H9 (cell line): ENCODE results near the gene MYH16. TPM values are rescaled to one million over a fixed set of nuclear protein-coding genes. Genes with fewer than 3 reads are reported as not detected.

ENCODE experiments used
- DNase-seq: peaks from one replicate; pipeline ENCODE4 v3.0.0-alpha.2; 2017
- H2AFZ ChIP-seq: one replicate; pipeline ENCODE4 v1.6.1; 2013; ENCODE audit warnings: mild to moderate bottlenecking, low read length, control low read depth, moderate library complexity
- H2AK5ac ChIP-seq: 2 replicates; pipeline ENCODE4 v1.6.1; 2013; ENCODE audit warnings: low read length, control low read depth, mixed read lengths; ENCODE audit not compliant: insufficient read length
- H2BK120ac ChIP-seq: one replicate; pipeline ENCODE4 v1.6.1; 2013; ENCODE audit warnings: low read depth, mild to moderate bottlenecking, low read length, control low read depth, inconsistent platforms; ENCODE audit not compliant: poor library complexity, severe bottlenecking
- H2BK12ac ChIP-seq: 2 replicates; pipeline ENCODE4 v1.6.1; 2013; ENCODE audit warnings: low read length, control low read depth, mixed read lengths, low read depth; ENCODE audit not compliant: insufficient read length
- H2BK15ac ChIP-seq: 2 replicates; pipeline ENCODE4 v1.6.1; 2013; ENCODE audit warnings: low read depth, low read length, control low read depth
- H2BK20ac ChIP-seq: one replicate; pipeline ENCODE4 v1.6.1; 2013; ENCODE audit warnings: low read depth, mild to moderate bottlenecking, low read length, control low read depth, inconsistent platforms; ENCODE audit not compliant: poor library complexity, severe bottlenecking
- H2BK5ac ChIP-seq: 2 replicates; pipeline ENCODE4 v1.6.1; 2013; ENCODE audit warnings: low read length, control low read depth, mixed read lengths; ENCODE audit not compliant: insufficient read length
- H3K14ac ChIP-seq: 2 replicates; pipeline ENCODE4 v1.6.1; 2013; ENCODE audit warnings: low read length, control low read depth; ENCODE audit not compliant: insufficient read depth
- H3K18ac ChIP-seq: 2 replicates; pipeline ENCODE4 v1.6.1; 2013; ENCODE audit warnings: low read depth, mild to moderate bottlenecking, mixed read lengths, low read length, control low read depth; ENCODE audit not compliant: insufficient read length
- H3K23ac ChIP-seq: 2 replicates; pipeline ENCODE4 v1.6.1; 2013; ENCODE audit warnings: low read length, control low read depth, mixed read lengths, low read depth; ENCODE audit not compliant: insufficient read length
- H3K23me2 ChIP-seq: 2 replicates; pipeline ENCODE4 v1.6.1; 2013; ENCODE audit warnings: low read depth, mild to moderate bottlenecking, mixed read lengths, low read length, control low read depth; ENCODE audit not compliant: insufficient read length, poor library complexity, severe bottlenecking
- H3K27ac ChIP-seq: 2 replicates; pipeline ENCODE4 v1.5.1; 2013; ENCODE audit warnings: low read length, control low read depth, mixed read lengths, low read depth; ENCODE audit not compliant: insufficient read length
- H3K27me3 ChIP-seq: 2 replicates; pipeline ENCODE4 v1.6.1; 2013; ENCODE audit warnings: low read length, control low read depth, inconsistent platforms; ENCODE audit not compliant: insufficient read depth
- H3K4ac ChIP-seq: 2 replicates; pipeline ENCODE4 v1.6.1; 2013; ENCODE audit warnings: low read depth, mild to moderate bottlenecking, control low read depth, inconsistent platforms, low read length, moderate library complexity
- H3K4me1 ChIP-seq: 2 replicates; pipeline ENCODE4 v1.6.1; 2013; ENCODE audit warnings: low read length, control low read depth, inconsistent platforms; ENCODE audit not compliant: insufficient read depth
- H3K4me2 ChIP-seq: 2 replicates; pipeline ENCODE4 v1.6.1; 2013; ENCODE audit warnings: low read length, control low read depth, mixed read lengths; ENCODE audit not compliant: insufficient read length, insufficient read depth
- H3K56ac ChIP-seq: 2 replicates; pipeline ENCODE4 v1.6.1; 2013; ENCODE audit warnings: low read depth, mild to moderate bottlenecking, mixed read lengths, low read length, control low read depth; ENCODE audit not compliant: insufficient read length
- H3K79me1 ChIP-seq: 2 replicates; pipeline ENCODE4 v1.6.1; 2013; ENCODE audit warnings: low read depth, mild to moderate bottlenecking, moderate library complexity, low read length, control low read depth, inconsistent platforms; ENCODE audit not compliant: insufficient read depth, poor library complexity, severe bottlenecking
- H3K79me2 ChIP-seq: 2 replicates; pipeline ENCODE4 v1.6.1; 2013; ENCODE audit warnings: low read length, control low read depth, inconsistent platforms; ENCODE audit not compliant: insufficient read depth
- H3K9ac ChIP-seq: 2 replicates; pipeline ENCODE4 v1.6.1; 2013; ENCODE audit warnings: low read length, control low read depth, mixed read lengths; ENCODE audit not compliant: insufficient read length; ENCODE audit errors: extremely low read depth
- H3K9me3 ChIP-seq: one replicate; pipeline ENCODE4 v1.6.1; 2013; ENCODE audit warnings: low read depth, low read length, inconsistent platforms; ENCODE audit not compliant: control insufficient read depth
- H3T11ph ChIP-seq: one replicate; pipeline ENCODE4 v1.6.1; 2013; ENCODE audit warnings: mild to moderate bottlenecking, low read length, control low read depth, inconsistent platforms
- H4K20me1 ChIP-seq: one replicate; pipeline ENCODE4 v1.6.1; 2013; ENCODE audit not compliant: control insufficient read depth, insufficient read length, insufficient read depth
- H4K5ac ChIP-seq: 2 replicates; pipeline ENCODE4 v1.6.1; 2013; ENCODE audit warnings: low read depth, mild to moderate bottlenecking, mixed read lengths, low read length, control low read depth; ENCODE audit not compliant: insufficient read length
- H4K8ac ChIP-seq: replicated peaks from 2 replicates; pipeline ENCODE4 v1.6.1; 2013; ENCODE audit warnings: low read length, control low read depth, mixed read lengths, low read depth; ENCODE audit not compliant: insufficient read length
- H4K91ac ChIP-seq: 2 replicates; pipeline ENCODE4 v1.6.1; 2013; ENCODE audit warnings: low read depth, mild to moderate bottlenecking, moderate library complexity, mixed read lengths, low read length, control low read depth; ENCODE audit not compliant: insufficient read length
- H3K27ac Mint-ChIP-seq, 3 experiments: 2 replicates in 2 of 3; 3 replicates in 1 of 3; pipeline ENCODE4 v1.8.0; 2020 to 2021; ENCODE audit warnings: mixed read lengths in 3 of 3, mild to moderate bottlenecking in 1 of 3, moderate library complexity in 1 of 3
- H3K27me3 Mint-ChIP-seq: 2 replicates; pipeline ENCODE4 v1.8.0; 2021; ENCODE audit warnings: low read depth, mild to moderate bottlenecking, moderate library complexity, mixed read lengths
- H3K36me3 Mint-ChIP-seq, 3 experiments: 2 replicates in 2 of 3; 3 replicates in 1 of 3; pipeline ENCODE4 v1.8.0; 2020 to 2021; ENCODE audit warnings: low read depth in 3 of 3, mixed read lengths in 3 of 3; ENCODE audit not compliant: insufficient read depth in 1 of 3
- H3K4me1 Mint-ChIP-seq, 2 experiments: 2 replicates each; pipeline ENCODE4 v1.8.0; 2020; ENCODE audit warnings: mixed read lengths in 2 of 2
- H3K4me3 Mint-ChIP-seq, 2 experiments: 2 replicates in 1 of 2; 3 replicates in 1 of 2; pipeline ENCODE4 v1.8.0; 2020 to 2021; ENCODE audit warnings: mild to moderate bottlenecking in 2 of 2, mixed read lengths in 2 of 2, moderate library complexity in 1 of 2
- H3K9me3 Mint-ChIP-seq, 2 experiments: 2 replicates in 1 of 2; 3 replicates in 1 of 2; pipeline ENCODE4 v1.8.0; 2020; ENCODE audit warnings: mild to moderate bottlenecking in 2 of 2, mixed read lengths in 2 of 2, moderate library complexity in 1 of 2
- CTCF ChIP-seq: fragments of 200-600 bp; sonication (generic); conservative IDR thresholded peaks from 3 replicates; pipeline ENCODE4 v1.8.0; 2021; ENCODE audit warnings: antibody characterized with exemption, mild to moderate bottlenecking
- WGBS: extraction: QIAGEN DNeasy Blood & Tissue Kit; methylation state at CpG from one replicate; pipeline ENCODE4 v1.1.7; 2013; ENCODE audit warnings: missing lambda C conversion rate, low lambda C conversion rate, mixed read lengths; ENCODE audit not compliant: insufficient read length; ENCODE audit errors: extremely low coverage; 5-methylcytosine and 5-hydroxymethylcytosine counted together
- total RNA-seq: library from RNA; stranded (reverse); gene quantifications from 2 replicates; pipeline ENCODE4 v1.2.1, GENCODE V29; 2021

Gene MYH16
- total RNA-seq, 1 experiment from 2014 or later = not detected

GRCh38 chr7:99359465-99360154 lies 87.0 kb downstream of the MYH16 start:
- H2AFZ ChIP-seq = no peak overlapping the region
- H3K14ac ChIP-seq = no peak overlapping the region
- no peaks in the 10 kb centered on the region for H3K27me3 Mint-ChIP-seq
- H2AK5ac ChIP-seq = no peak overlapping the region
- no peak overlapping the region for H4K5ac ChIP-seq
- H3K4me3 Mint-ChIP-seq = no peak overlapping the region
- no peak overlapping the region for H3K4ac ChIP-seq
- H3K4me2 ChIP-seq = no peak overlapping the region
- H4K20me1 ChIP-seq = no peaks in the 10 kb centered on the region
- H2BK5ac ChIP-seq = no peak overlapping the region
- H3K27ac ChIP-seq = no peak overlapping the region
- no peak overlapping the region for H3T11ph ChIP-seq
- WGBS = no CpG with 5 or more reads among the region's 22 CpGs
- no peaks in the 10 kb centered on the region for H3K9me3 Mint-ChIP-seq
- H2BK20ac ChIP-seq = no peak overlapping the region
- no peak overlapping the region for H2BK12ac ChIP-seq
- no peak overlapping the region for H3K9ac ChIP-seq
- H3K4me1 Mint-ChIP-seq = peaks cover 3 to 6% of the 10 kb centered on the region in 2 experiments; a peak in 3 of 4 replicates
- no peaks in the 10 kb centered on the region for H3K4me1 ChIP-seq
- no peaks in the 10 kb centered on the region for H3K23me2 ChIP-seq
- no peaks in the 10 kb centered on the region for H3K79me1 ChIP-seq
- peak; percentile 27; the same call in 2 of the 3 replicates for TF ChIP-seq CTCF
- no peak overlapping the region for H3K56ac ChIP-seq
- no peaks in the 10 kb centered on the region for H3K27me3 ChIP-seq
- no peak overlapping the region for H2BK15ac ChIP-seq
- peak overlapping the region; percentile 27 to 85 (median 28); a peak in 4 of 7 replicates for H3K27ac Mint-ChIP-seq
- H2BK120ac ChIP-seq = no peak overlapping the region
- no peak overlapping the region for H3K23ac ChIP-seq
- no peak overlapping the region for H4K91ac ChIP-seq
- peaks cover 18 to 70% (median 55%) of the 10 kb centered on the region in 3 experiments; a peak in 6 of 7 replicates for H3K36me3 Mint-ChIP-seq
- no peak overlapping the region for H4K8ac ChIP-seq
- no peak overlapping the region for H3K18ac ChIP-seq
- peak; percentile 75 for DNase-seq
- no peaks in the 10 kb centered on the region for H3K9me3 ChIP-seq
- no peaks in the 10 kb centered on the region for H3K79me2 ChIP-seq

Other genes starting within 250 kb of the MYH16 start
- gene SMURF1, start 128.7 kb upstream of the MYH16 start, total RNA-seq = 27.2 and 29.4 TPM in 2 replicates
- not detected in 2 replicates for gene KPNA7, start 64.7 kb upstream of the MYH16 start, total RNA-seq
- 169 TPM in 2 replicates for gene ARPC1A, start 53.1 kb downstream of the MYH16 start, total RNA-seq
- gene ARPC1B, start 101.9 kb downstream of the MYH16 start, total RNA-seq = 56.3 and 60.7 TPM in 2 replicates
- 150 and 160 TPM in 2 replicates for gene PDAP1, start 135.8 kb downstream of the MYH16 start, total RNA-seq
- gene BUD31, start 136.1 kb downstream of the MYH16 start, total RNA-seq = 104 TPM in 2 replicates
- gene PTCD1, start 166.0 kb downstream of the MYH16 start, total RNA-seq = 12.8 and 14.1 TPM in 2 replicates
- 96.2 and 98.2 TPM in 2 replicates for gene CPSF4, start 166.1 kb downstream of the MYH16 start, total RNA-seq
- 504 and 516 TPM in 2 replicates for gene ATP5MF, start 193.3 kb downstream of the MYH16 start, total RNA-seq
- gene ZNF789, start 200.1 kb downstream of the MYH16 start, total RNA-seq = 14.0 and 15.1 TPM in 2 replicates
- 24.2 and 24.7 TPM in 2 replicates for gene ZNF394, start 227.4 kb downstream of the MYH16 start, total RNA-seq
- 16.6 and 17.3 TPM in 2 replicates for gene ZKSCAN5, start 231.8 kb downstream of the MYH16 start, total RNA-seq